ENCODE measurements around the gene KCTD2. TPM values are rescaled to one million over a fixed set of nuclear protein-coding genes. Genes with fewer than 3 reads are reported as not detected.

KCTD2 gene
- total RNA-seq, 1 donor from 2014 or later: 37.8 TPM

- TF ChIP-seq CTCF (conservative IDR thresholded peaks at IDR 0.05): no peak
- Mint-ChIP-seq H3K4me1 (peaks cover 46% of the 10 kb centered on the region), H3K9me3 (no peaks in the 10 kb centered on the region), H3K27ac (ENCODE audit: unreplicated experiment) (peak overlapping the region; percentile 81), H3K4me3 (peak overlapping the region; percentile 25), H3K36me3 (ENCODE audit: low read depth) (no peaks in the 10 kb centered on the region), H3K27me3 (ENCODE audit: low read depth) (peaks cover 4% of the 10 kb centered on the region)
- no peak for DNase-seq (ENCODE audit: low read depth, low spot score)
Observed at GRCh38 chr17:75090871-75091854, 44.1 kb downstream of the KCTD2 start.

GRCh38 chr17:75091855-75092327 lies 44.9 kb downstream of the KCTD2 start:
- peaks cover 40% of the 10 kb centered on the region for H3K4me1 Mint-ChIP-seq
- DNase-seq (ENCODE audit: low read depth, low spot score): no peak
- TF ChIP-seq CTCF (conservative IDR thresholded peaks at IDR 0.05): no peak
- no peaks in the 10 kb centered on the region for H3K36me3 Mint-ChIP-seq (ENCODE audit: low read depth)
- H3K9me3 Mint-ChIP-seq: no peaks in the 10 kb centered on the region
- H3K27ac Mint-ChIP-seq (ENCODE audit: unreplicated experiment): no peak overlapping the region
- H3K4me3 Mint-ChIP-seq: peak overlapping the region; percentile 2
- no peaks in the 10 kb centered on the region for H3K27me3 Mint-ChIP-seq (ENCODE audit: low read depth)

GRCh38 chr17:75093548-75094158 lies 46.6 kb downstream of the KCTD2 start:
- H3K4me3 Mint-ChIP-seq: no peak overlapping the region
- H3K36me3 Mint-ChIP-seq (ENCODE audit: low read depth): no peaks in the 10 kb centered on the region
- TF ChIP-seq CTCF (conservative IDR thresholded peaks at IDR 0.05): no peak
- H3K27me3 Mint-ChIP-seq (ENCODE audit: low read depth): no peaks in the 10 kb centered on the region
- no peak for DNase-seq (ENCODE audit: low read depth, low spot score)
- H3K9me3 Mint-ChIP-seq: no peaks in the 10 kb centered on the region
- H3K27ac Mint-ChIP-seq (ENCODE audit: unreplicated experiment): no peak overlapping the region
- peaks cover 31% of the 10 kb centered on the region for H3K4me1 Mint-ChIP-seq

GRCh38 chr17:75094871-75095399 lies 47.9 kb downstream of the KCTD2 start:
- Mint-ChIP-seq H3K4me3 (no peak overlapping the region), H3K9me3 (no peaks in the 10 kb centered on the region), H3K27ac (ENCODE audit: unreplicated experiment) (no peak overlapping the region), H3K36me3 (ENCODE audit: low read depth) (no peaks in the 10 kb centered on the region), H3K4me1 (peaks cover 26% of the 10 kb centered on the region), H3K27me3 (ENCODE audit: low read depth) (no peaks in the 10 kb centered on the region)
- no peak for TF ChIP-seq CTCF (conservative IDR thresholded peaks at IDR 0.05)
- no peak for DNase-seq (ENCODE audit: low read depth, low spot score)

GRCh38 chr17:75096082-75096625 lies 49.1 kb downstream of the KCTD2 start:
- TF ChIP-seq CTCF (conservative IDR thresholded peaks at IDR 0.05): no peak
- Mint-ChIP-seq H3K36me3 (ENCODE audit: low read depth) (no peaks in the 10 kb centered on the region), H3K9me3 (no peaks in the 10 kb centered on the region), H3K27ac (ENCODE audit: unreplicated experiment) (no peak overlapping the region), H3K27me3 (ENCODE audit: low read depth) (no peaks in the 10 kb centered on the region), H3K4me1 (peaks cover 19% of the 10 kb centered on the region), H3K4me3 (no peak overlapping the region)
- DNase-seq (ENCODE audit: low read depth, low spot score): no peak
